Stimulated activated CD4-positive, alpha-beta T cell treated with anti-CD3 and anti-CD28 coated beads, Interleukin-12 subunit alpha, Interleukin-12 subunit beta, amount 100 ng/mL, for 4 hours (primary cell): ENCODE measurements around the gene IGSF21.
"Not testable (repeated sequence)": the region's sequence is repeated elsewhere in the genome, so short reads cannot be mapped to it uniquely, and the experiment has no call there.

Experiments used
- DNase-seq: peaks from one replicate; pipeline ENCODE4 v3.0.0-alpha.2; 2020

Gene IGSF21

GRCh38 chr1:18411820-18412641 lies 304.4 kb downstream of the IGSF21 start:
- DNase-seq = no peak

- DNase-seq = no peak
Measured at GRCh38 chr1:18412882-18413353, 305.3 kb downstream of the IGSF21 start.

GRCh38 chr1:18413541-18414305 lies 306.1 kb downstream of the IGSF21 start:
- DNase-seq = no peak

- no peak for DNase-seq
Measured at GRCh38 chr1:18414321-18414720, 306.7 kb downstream of the IGSF21 start.

- DNase-seq = no peak
Measured at GRCh38 chr1:18414872-18415447, 307.4 kb downstream of the IGSF21 start.

- no peak for DNase-seq
Measured at GRCh38 chr1:18415448-18416027, 307.9 kb downstream of the IGSF21 start.

- not testable (repeated sequence) for DNase-seq
Measured at GRCh38 chr1:18416126-18416525, 308.5 kb downstream of the IGSF21 start.

- DNase-seq = no peak
Measured at GRCh38 chr1:18417316-18418269, 310.0 kb downstream of the IGSF21 start.

- DNase-seq = no peak
Measured at GRCh38 chr1:18419113-18419844, 311.7 kb downstream of the IGSF21 start.

GRCh38 chr1:18419845-18420184 lies 312.2 kb downstream of the IGSF21 start:
- DNase-seq = no peak

GRCh38 chr1:18422076-18422777 lies 314.6 kb downstream of the IGSF21 start:
- no peak for DNase-seq

- no peak for DNase-seq
Measured at GRCh38 chr1:18422954-18423353, 315.4 kb downstream of the IGSF21 start.

- no peak for DNase-seq
Measured at GRCh38 chr1:18426580-18426979, 319.0 kb downstream of the IGSF21 start.
